Lower leg skin (tissue), 3 donors: ENCODE results near the gene PLAAT1.

ENCODE experiments used
- CTCF ChIP-seq, 3 donors: fragments of 450-650 bp; IDR thresholded peaks; one replicate each; pipeline ENCODE4 v1.5.1; 2016; ENCODE audit warnings: antibody characterized with exemption in 3 of 3, mild to moderate bottlenecking in 3 of 3, moderate library complexity in 2 of 3
- POLR2A ChIP-seq, 2 donors: fragments of 450-650 bp; IDR thresholded peaks; one replicate each; pipeline ENCODE4 v1.6.1; 2016 to 2017; ENCODE audit warnings: antibody characterized with exemption in 2 of 2, mild to moderate bottlenecking in 1 of 2, moderate library complexity in 1 of 2

- TF ChIP-seq POLR2A (IDR thresholded peaks at IDR 0.05) (no peak), CTCF (IDR thresholded peaks at IDR 0.05) (no peak)
These were observed 73.1 kb downstream of the PLAAT1 start for GRCh38 chr3:193314161-193314560.
